Esophagus muscularis mucosa (tissue), 4 donors: ENCODE results near the gene PIGC. TPM values are rescaled to one million over a fixed set of nuclear protein-coding genes. Genes with fewer than 3 reads are reported as not detected.

Experiments used
- DNase-seq: peaks from one replicate; pipeline ENCODE4 v3.0.0-alpha.2; 2017; ENCODE audit errors: extremely low spot score
- H3K27ac ChIP-seq, 4 donors: fragments of 200-600 bp; sonication (generic); replicated peaks in 1 of 4; 1 replicate in 3 of 4; 2 replicates in 1 of 4; pipeline ENCODE4 v1.5.1; 2016 to 2019; ENCODE audit warnings: mild to moderate bottlenecking in 1 of 4
- H3K27me3 ChIP-seq, 4 donors: fragments of 200-600 bp; sonication (generic); one replicate each; pipeline versions ENCODE4 v1.5.1 to v1.6.0; 2016 to 2019
- H3K36me3 ChIP-seq, 4 donors: fragments of 200-600 bp; sonication (generic); one replicate each; pipeline ENCODE4 v1.5.1; 2016 to 2019
- H3K4me1 ChIP-seq, 4 donors: fragments of 200-600 bp; sonication (generic); one replicate each; pipeline ENCODE4 v1.5.1; 2016 to 2019
- H3K4me3 ChIP-seq, 4 donors: fragments of 200-600 bp; sonication (generic); 1 replicate in 2 of 4; 2 replicates in 2 of 4; pipeline ENCODE4 v1.5.1; 2016 to 2019; ENCODE audit warnings: mild to moderate bottlenecking in 4 of 4, moderate library complexity in 1 of 4
- H3K9me3 ChIP-seq, 4 donors: fragments of 200-600 bp; sonication (generic); 1 replicate in 3 of 4; 2 replicates in 1 of 4; pipeline ENCODE4 v1.5.1; 2016 to 2019
- EP300 ChIP-seq: sonication (generic); formaldehyde crosslinking; IDR thresholded peaks from one replicate; pipeline ENCODE4 v1.6.1; 2017; ENCODE audit warnings: antibody characterized with exemption
- POLR2A ChIP-seq: fragments of 450-650 bp; IDR thresholded peaks from one replicate; pipeline ENCODE4 v1.6.1; 2017; ENCODE audit warnings: antibody characterized with exemption, moderate library complexity, mild to moderate bottlenecking, low read depth
- POLR2AphosphoS5 ChIP-seq, 2 donors: sonication (generic); formaldehyde crosslinking; IDR thresholded peaks; one replicate each; pipeline ENCODE4 v1.6.1; 2017; ENCODE audit warnings: antibody characterized with exemption in 2 of 2
- WGBS: methylation state at CpG from one replicate; pipeline ENCODE4 v1.1.5; 2018; 5-methylcytosine and 5-hydroxymethylcytosine counted together
- intact Hi-C: fragments of 100-400 bp; cut with DNase I; formaldehyde crosslinking; loops from one replicate; pipeline ENCODE4 v1.15.1; 2023
- total RNA-seq, 4 donors: library from RNA; depleted of rRNA; stranded (reverse); fragments of >200 nt; gene quantifications; one replicate each; pipeline versions ENCODE4 v1.1.0 to v1.2.1, GENCODE V29; 2016
- TF ChIP-seq, protein P1 (sequence below), 3 experiments: fragments of 200-600 bp in 2 of 3; fragments of 450-650 bp in 1 of 3; sonication (generic) in 2 of 3; IDR thresholded peaks; one replicate each; pipeline ENCODE4 v1.5.1; 2017 to 2019; ENCODE audit warnings: antibody characterized with exemption in 3 of 3, mild to moderate bottlenecking in 2 of 3, moderate library complexity in 1 of 3

Gene PIGC
- total RNA-seq, 4 donors from 2014 or later, result 18.9 to 25.7 (median 20.9) TPM

GRCh38 chr1:172408958-172409357, 34.9 kb downstream of the PIGC start:
- Histone ChIP-seq H3K9me3 (no peaks in the 10 kb centered on the region), H3K4me3 (no peak overlapping the region), H3K4me1 (no peaks in the 10 kb centered on the region), H3K27ac (no peak overlapping the region), H3K36me3 (no peaks in the 10 kb centered on the region), H3K27me3 (no peaks in the 10 kb centered on the region)
- DNase-seq, result no peak
- no peak for TF ChIP-seq POLR2A
- TF ChIP-seq EP300, result no peak
- TF ChIP-seq POLR2AphosphoS5 (IDR thresholded peaks at IDR 0.05), result no peak
- TF ChIP-seq, protein P1, sequence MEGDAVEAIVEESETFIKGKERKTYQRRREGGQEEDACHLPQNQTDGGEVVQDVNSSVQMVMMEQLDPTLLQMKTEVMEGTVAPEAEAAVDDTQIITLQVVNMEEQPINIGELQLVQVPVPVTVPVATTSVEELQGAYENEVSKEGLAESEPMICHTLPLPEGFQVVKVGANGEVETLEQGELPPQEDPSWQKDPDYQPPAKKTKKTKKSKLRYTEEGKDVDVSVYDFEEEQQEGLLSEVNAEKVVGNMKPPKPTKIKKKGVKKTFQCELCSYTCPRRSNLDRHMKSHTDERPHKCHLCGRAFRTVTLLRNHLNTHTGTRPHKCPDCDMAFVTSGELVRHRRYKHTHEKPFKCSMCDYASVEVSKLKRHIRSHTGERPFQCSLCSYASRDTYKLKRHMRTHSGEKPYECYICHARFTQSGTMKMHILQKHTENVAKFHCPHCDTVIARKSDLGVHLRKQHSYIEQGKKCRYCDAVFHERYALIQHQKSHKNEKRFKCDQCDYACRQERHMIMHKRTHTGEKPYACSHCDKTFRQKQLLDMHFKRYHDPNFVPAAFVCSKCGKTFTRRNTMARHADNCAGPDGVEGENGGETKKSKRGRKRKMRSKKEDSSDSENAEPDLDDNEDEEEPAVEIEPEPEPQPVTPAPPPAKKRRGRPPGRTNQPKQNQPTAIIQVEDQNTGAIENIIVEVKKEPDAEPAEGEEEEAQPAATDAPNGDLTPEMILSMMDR (IDR thresholded peaks at IDR 0.05), result no peak
- 83% methylated on average over 1 of the region's 1 CpG for WGBS
- intact Hi-C loops, result no loop called here

DNA sequence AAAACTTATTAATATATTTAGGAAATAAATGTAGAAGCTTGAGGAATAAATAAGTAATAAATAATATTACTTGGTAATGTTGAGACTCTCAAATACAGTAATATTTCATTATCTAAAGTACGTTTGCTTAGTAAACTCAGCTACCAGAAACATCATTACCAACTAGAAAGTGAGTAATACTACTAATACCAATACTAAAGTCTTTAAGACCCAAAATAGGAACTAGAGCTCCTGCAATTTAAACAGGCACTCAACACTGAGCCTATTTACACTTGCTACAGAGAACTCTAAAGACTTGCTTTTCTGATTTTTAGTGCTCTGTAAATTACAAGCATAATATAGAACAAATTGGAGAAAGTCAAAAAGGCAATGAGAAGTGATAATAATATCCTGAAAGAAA, 36.9 kb downstream of the PIGC start:
- Histone ChIP-seq H3K4me3 (no peak overlapping the region), H3K9me3 (no peaks in the 10 kb centered on the region), H3K27me3 (no peaks in the 10 kb centered on the region), H3K4me1 (no peaks in the 10 kb centered on the region), H3K27ac (no peak overlapping the region), H3K36me3 (no peaks in the 10 kb centered on the region)
- TF ChIP-seq EP300, result no peak
- TF ChIP-seq, protein P1 (IDR thresholded peaks at IDR 0.05), result no peak
- TF ChIP-seq POLR2A, result no peak
- TF ChIP-seq POLR2AphosphoS5 (IDR thresholded peaks at IDR 0.05), result no peak
- DNase-seq, result no peak
- intact Hi-C loops, result no loop called here
- 97% methylated on average over 1 of the region's 1 CpG for WGBS

DNA sequence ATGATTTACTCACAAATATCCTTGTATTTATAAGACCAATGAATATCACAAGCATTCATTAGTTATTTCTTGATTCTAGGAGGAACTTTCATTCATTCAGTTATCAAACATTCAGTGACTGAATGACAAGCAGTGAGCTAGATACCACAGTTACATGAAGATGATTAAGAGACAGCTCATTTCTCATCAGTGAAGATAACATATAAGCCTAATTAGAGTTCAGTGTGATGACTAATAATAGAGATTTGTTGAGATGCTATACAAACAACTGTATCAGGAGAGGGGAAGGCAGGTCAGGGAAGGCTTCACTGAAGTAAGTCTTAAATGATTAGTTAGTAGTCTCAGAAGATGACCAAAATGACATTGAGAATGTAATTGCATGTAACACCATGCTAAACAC, 38.0 kb downstream of the PIGC start:
- Histone ChIP-seq H3K27ac (no peak overlapping the region), H3K36me3 (no peaks in the 10 kb centered on the region), H3K9me3 (no peaks in the 10 kb centered on the region), H3K27me3 (no peaks in the 10 kb centered on the region), H3K4me3 (no peak overlapping the region), H3K4me1 (peaks cover 0 to 4% (median under 1%) of the 10 kb centered on the region in 4 donors)
- TF ChIP-seq, protein P1 (IDR thresholded peaks at IDR 0.05), result no peak
- no peak for TF ChIP-seq EP300
- no peak for TF ChIP-seq POLR2AphosphoS5 (IDR thresholded peaks at IDR 0.05)
- TF ChIP-seq POLR2A, result no peak
- intact Hi-C loops, result no loop called here
- no peak for DNase-seq

- Histone ChIP-seq H3K4me3 (no peak overlapping the region), H3K4me1 (peaks cover 7 to 22% (median 15%) of the 10 kb centered on the region in 4 donors), H3K9me3 (no peaks in the 10 kb centered on the region), H3K36me3 (no peaks in the 10 kb centered on the region), H3K27ac (no peak overlapping the region), H3K27me3 (no peaks in the 10 kb centered on the region)
- intact Hi-C loops, result loop anchor here (5.0 kb wide), 1 partner anchor 402 kb away; no protein-coding TSS in a partner anchor
- TF ChIP-seq POLR2A, result no peak
- TF ChIP-seq EP300, result no peak
- TF ChIP-seq POLR2AphosphoS5 (IDR thresholded peaks at IDR 0.05), result no peak
- TF ChIP-seq, protein P1 (IDR thresholded peaks at IDR 0.05), result no peak
- no peak for DNase-seq
Observed at GRCh38 chr1:172404121-172404520, 39.7 kb downstream of the PIGC start.
